Measurements from ENCODE around the gene GNA15. TPM values are rescaled to one million over a fixed set of nuclear protein-coding genes. Genes with fewer than 3 reads are reported as not detected.

The GNA15 gene
- total and polyA plus RNA-seq, 2 of the 8 experiments (the other 6 are each of a cell fraction or from before 2014, with no cell fraction given) = 0.26 to 0.45 TPM

- Histone ChIP-seq H4K20me1 (replicated peaks in 1 of 2; ENCODE audit: control insufficient read depth in 1 of 2, insufficient read depth in 2 of 2, low read length in 2 of 2) (no peaks in the 10 kb centered on the region), H2AK5ac (ENCODE audit: low read depth, low read length) (no peak overlapping the region), H3K27ac (ENCODE audit: low read depth, low read length) (no peak overlapping the region), H3K79me1 (ENCODE audit: low read depth, low read length) (no peaks in the 10 kb centered on the region; the same call in 1 of the 2 replicates), H2BK120ac (replicated peaks; ENCODE audit: low read depth, low read length) (no peak overlapping the region), H3K23ac (ENCODE audit: insufficient read length) (no peak overlapping the region), H3K9ac (replicated peaks in 1 of 4; ENCODE audit: extremely low read depth in 1 of 4, low read depth in 3 of 4, low read length in 3 of 4) (no peak overlapping the region), H3K9me3 (ENCODE audit: insufficient read depth in 2 of 2, low read depth in 1 of 2, low read length in 1 of 2) (no peaks in the 10 kb centered on the region), H3K4me1 (replicated peaks in 1 of 4; ENCODE audit: control insufficient read depth in 3 of 4, insufficient read depth in 4 of 4, low read length in 3 of 4) (no peaks in the 10 kb centered on the region), H2BK5ac (ENCODE audit: low read depth, low read length) (no peak overlapping the region), H2BK20ac (ENCODE audit: low read length) (no peak overlapping the region), H4K5ac (ENCODE audit: insufficient read length, low read depth, low read length) (no peak overlapping the region), H2AFZ (ENCODE audit: low read length) (no peak overlapping the region), H3K79me2 (ENCODE audit: control insufficient read depth in 1 of 2, insufficient read depth in 2 of 2, low read length in 2 of 2) (no peaks in the 10 kb centered on the region), H3K4me3 (ENCODE audit: extremely low read depth in 1 of 4, insufficient read depth in 2 of 4, low read depth in 3 of 4, low read length in 4 of 4) (no peak overlapping the region), H3K18ac (ENCODE audit: extremely low read depth, low read length) (no peak overlapping the region), H3K36me3 (ENCODE audit: control insufficient read depth in 2 of 4, insufficient read depth in 4 of 4, low read length in 3 of 4) (no peaks in the 10 kb centered on the region), H3K23me2 (ENCODE audit: low read depth, low read length) (no peaks in the 10 kb centered on the region), H3K14ac (ENCODE audit: insufficient read length) (no peak overlapping the region), H3K4me2 (ENCODE audit: insufficient read depth in 1 of 2, low read depth in 2 of 2, low read length in 2 of 2) (no peak overlapping the region), H3K4ac (replicated peaks; ENCODE audit: insufficient read length, low read depth, low read length) (no peak overlapping the region), H4K8ac (ENCODE audit: extremely low read depth, insufficient read depth, low read length) (no peak overlapping the region), H4K91ac (replicated peaks; ENCODE audit: insufficient read length, low read length) (no peak overlapping the region), H2BK12ac (ENCODE audit: low read depth, low read length) (no peak overlapping the region), H2BK15ac (ENCODE audit: low read length) (no peak overlapping the region), H3K56ac (replicated peaks; ENCODE audit: insufficient read length, low read depth, low read length) (no peak overlapping the region), H3K27me3 (replicated peaks in 1 of 4; ENCODE audit: control insufficient read depth in 3 of 4, extremely low read depth in 1 of 4, insufficient read depth in 3 of 4, low read length in 3 of 4) (0 out of 7 replicates have a peak, but pooled peaks cover 0 to 2% (median 0%) of the 10 kb centered on the region in 4 experiments)
- DNase-seq (ENCODE audit: low read depth in 1 of 2, low spot score in 2 of 2) = no peak
- POLR2A ChIA-PET (ENCODE audit: partially characterized antibody) = no interaction called here
- no peak for FAIRE-seq
- CTCF ChIA-PET (ENCODE audit: partially characterized antibody) = interaction anchor here (0.6 to 1.4 kb wide), 3 partner anchors 12 to 549 kb away, joined by 3 to 6 read pairs (median 3); no protein-coding TSS in a partner anchor
- WGBS, 2 experiments (ENCODE audit: extremely low coverage in 1 of 2, insufficient coverage in 1 of 2, insufficient read length in 1 of 2, insufficient replicate concordance in 2 of 2, low coverage in 1 of 2, low lambda C conversion rate in 2 of 2, missing lambda C conversion rate in 1 of 2) = 84% methylated on average over 17 of the region's 17 CpGs; no CpG with 5 or more reads in 1 of the 2 experiments
- TF ChIP-seq CEBPB (IDR thresholded peaks at IDR 0.05; ENCODE audit: low read depth, low read length) (no peak), SIN3A (conservative IDR thresholded peaks at IDR 0.05 in 1 of 2, IDR thresholded peaks at IDR 0.05 in 1 of 2; ENCODE audit: low read depth in 1 of 2, low read length in 2 of 2) (no peak)
Measured at GRCh38 chr19:3175781-3176714, 40.2 kb downstream of the GNA15 start.
